HG03439 (cell line): ENCODE data around the gene SLC35E2B.
A peak's percentile ranks its signal among the peaks of the same experiment; 100 is the strongest.

Experiments
- ATAC-seq: cut with Tn5 transposase; IDR thresholded peaks from one replicate; pipeline ENCODE4 v1.9.1; 2021; ENCODE audit warnings: mild to moderate bottlenecking, moderate library complexity; ENCODE audit not compliant: unreplicated experiment

SLC35E2B gene

GRCh38 chr1:1615256-1616044, 77.1 kb downstream of the SLC35E2B start, which contains the start of gene MIB2:
TSS of gene MIB2 (plus strand) at chr1:1615500. CDS start at chr1:1623453, 7,953 bp downstream.
- peak; percentile 79 for ATAC-seq

DNA sequence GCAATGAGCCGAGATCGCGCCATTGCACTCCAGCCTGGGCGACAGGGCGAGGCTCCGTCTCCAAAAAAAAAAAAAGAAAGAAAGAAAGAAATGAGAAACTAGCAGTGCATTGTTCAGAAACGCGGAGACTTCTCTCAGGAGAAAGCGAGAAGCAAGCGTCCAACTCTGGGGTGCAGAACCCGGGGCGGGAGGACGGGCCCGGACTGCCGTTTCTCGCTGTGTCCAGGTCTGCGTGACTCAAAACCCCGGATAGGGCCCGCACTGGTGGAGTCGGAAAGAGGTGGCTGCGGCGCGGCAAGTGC, 77.7 kb downstream of the SLC35E2B start:
- no peak for ATAC-seq

GRCh38 chr1:1614204-1614953, 78.2 kb downstream of the SLC35E2B start:
- no peak for ATAC-seq

- no peak for ATAC-seq
These were observed 79.0 kb downstream of the SLC35E2B start for GRCh38 chr1:1613509-1614082.

DNA sequence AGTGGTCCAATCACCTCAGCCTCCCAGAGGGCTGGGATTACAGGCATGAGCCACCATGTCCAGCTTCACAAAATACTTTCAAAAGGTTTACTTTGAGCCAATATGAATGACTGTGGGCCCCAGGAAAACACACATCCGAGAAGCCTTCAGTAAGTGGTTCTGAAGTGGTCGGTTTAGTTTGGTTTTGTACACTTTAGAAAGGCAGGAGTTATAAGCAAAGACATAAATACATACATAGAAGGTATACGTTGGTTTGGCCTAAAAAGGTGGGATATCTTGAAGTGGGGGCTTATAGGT, 80.5 kb downstream of the SLC35E2B start:
- no peak for ATAC-seq

- no peak for ATAC-seq
These were observed 81.8 kb downstream of the SLC35E2B start for GRCh38 chr1:1610796-1611195.

- no peak for ATAC-seq
These were observed 82.6 kb downstream of the SLC35E2B start for GRCh38 chr1:1609822-1610485.
